RWPE1 (cell line): Measurements from ENCODE around the gene THADA.
"Not testable (repeated sequence)": the region's sequence is repeated elsewhere in the genome, so short reads cannot be mapped to it uniquely, and the experiment has no call there.

ENCODE experiments used
- CTCF ChIA-PET: fragments of 350-600 bp; sonication (Branson Sonifier 250); formaldehyde crosslinking; extraction: SDS; loops from one replicate; lab custom pipeline; 2021; lab: Yijun Ruan, JAX
- POLR2A ChIA-PET: fragments of 400-600 bp; formaldehyde crosslinking; extraction: SDS; loops from one replicate; lab custom pipeline; 2020; ENCODE audit warnings: antibody characterized with exemption; ENCODE audit not compliant: low non-redundant PET; lab: Yijun Ruan, JAX
- DNase-seq: peaks from one replicate; pipeline ENCODE4 v3.0.0; 2012; ENCODE audit warnings: low spot score
- H3K27ac ChIP-seq: fragments of 450-650 bp; 2 replicates; pipeline ENCODE4 v1.5.1; 2017
- CTCF ChIP-seq: fragments of 450-650 bp; conservative IDR thresholded peaks from 2 replicates; pipeline ENCODE4 v1.5.1; 2017; ENCODE audit warnings: low read depth, mild to moderate bottlenecking

THADA gene

GRCh38 chr2:43453179-43454170 lies 142.4 kb downstream of the THADA start:
- no peak for TF ChIP-seq CTCF
- no peak overlapping the region for H3K27ac ChIP-seq
- ChIA-PET CTCF (interaction anchor here (0.7 kb wide), 1 partner anchor 48 kb away, joined by 4 read pairs; no protein-coding TSS in a partner anchor), POLR2A (no interaction called here)
- DNase-seq: no peak

- CTCF ChIA-PET: no interaction called here
- no peak for DNase-seq
- POLR2A ChIA-PET: no interaction called here
- TF ChIP-seq CTCF: no peak
- no peak overlapping the region for H3K27ac ChIP-seq
Measured at GRCh38 chr2:43452318-43452731, 143.5 kb downstream of the THADA start.

GRCh38 chr2:43450617-43451016 lies 145.2 kb downstream of the THADA start:
- DNase-seq: no peak
- no peak for TF ChIP-seq CTCF
- no peak overlapping the region for H3K27ac ChIP-seq
- POLR2A ChIA-PET: no interaction called here
- CTCF ChIA-PET: no interaction called here

GRCh38 chr2:43448822-43449110 lies 147.1 kb downstream of the THADA start:
- CTCF ChIA-PET: no interaction called here
- POLR2A ChIA-PET: no interaction called here
- no peak for TF ChIP-seq CTCF
- H3K27ac ChIP-seq: no peak overlapping the region
- no peak for DNase-seq

- ChIA-PET CTCF (interaction anchor here (0.6 kb wide), 1 partner anchor 11 kb away, joined by 3 read pairs; no protein-coding TSS in a partner anchor), POLR2A (no interaction called here)
- no peak for TF ChIP-seq CTCF
- no peak overlapping the region for H3K27ac ChIP-seq
- DNase-seq: no peak
Measured at GRCh38 chr2:43448011-43448821, 147.6 kb downstream of the THADA start.

- POLR2A ChIA-PET: not testable (repeated sequence)
Measured at GRCh38 chr2:43446755-43447154, 149.1 kb downstream of the THADA start.

More at GRCh38 chr2:43446755-43447154, 149.1 kb downstream of the THADA start:
- H3K27ac ChIP-seq, DNase-seq: not testable (repeated sequence)
- CTCF ChIA-PET: interaction anchor here (0.7 kb wide), 1 partner anchor 29 kb away, joined by 3 read pairs; no protein-coding TSS in a partner anchor
